Hepatocyte (in vitro differentiated cells): ENCODE data around the gene NEK10.

ENCODE experiments used
- EZH2 ChIP-seq: fragments of 200-600 bp; sonication (generic); IDR thresholded peaks from 2 replicates; pipeline ENCODE4 v1.6.1; 2016; ENCODE audit warnings: antibody characterized with exemption, mild to moderate bottlenecking, borderline replicate concordance
- EZH2phosphoT487 ChIP-seq: fragments of 200-600 bp; sonication (generic); IDR thresholded peaks from one replicate; pipeline ENCODE4 v1.6.1; 2018; ENCODE audit warnings: antibody characterized with exemption, mild to moderate bottlenecking, low read depth, moderate library complexity; ENCODE audit not compliant: unreplicated experiment, severe bottlenecking
- TF ChIP-seq, protein P1 (sequence below): fragments of 200-600 bp; sonication (generic); IDR thresholded peaks from 2 replicates; pipeline ENCODE4 v1.5.1; 2016; ENCODE audit warnings: antibody characterized with exemption, mild to moderate bottlenecking; ENCODE audit not compliant: poor library complexity

DNA sequence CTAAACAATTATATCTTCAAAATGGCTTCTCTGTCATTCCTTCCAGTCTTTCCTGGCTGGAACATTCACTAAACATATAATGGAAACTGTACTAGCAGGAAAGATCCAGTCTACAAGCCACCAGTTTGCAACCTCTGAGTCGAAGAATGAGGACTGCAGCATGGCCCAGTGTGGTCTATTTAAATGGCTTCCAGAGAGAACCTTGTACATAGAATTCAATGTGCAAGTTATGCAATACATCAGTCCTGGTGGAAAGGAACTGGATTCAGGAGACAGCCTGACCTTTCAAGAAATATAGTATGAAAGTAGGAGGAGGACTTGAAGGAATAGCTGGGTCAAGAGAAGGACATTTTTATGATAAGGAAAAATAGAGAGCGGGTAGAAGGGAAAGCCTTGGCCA lies 49.9 kb downstream of the NEK10 start:
- TF ChIP-seq, protein P1, sequence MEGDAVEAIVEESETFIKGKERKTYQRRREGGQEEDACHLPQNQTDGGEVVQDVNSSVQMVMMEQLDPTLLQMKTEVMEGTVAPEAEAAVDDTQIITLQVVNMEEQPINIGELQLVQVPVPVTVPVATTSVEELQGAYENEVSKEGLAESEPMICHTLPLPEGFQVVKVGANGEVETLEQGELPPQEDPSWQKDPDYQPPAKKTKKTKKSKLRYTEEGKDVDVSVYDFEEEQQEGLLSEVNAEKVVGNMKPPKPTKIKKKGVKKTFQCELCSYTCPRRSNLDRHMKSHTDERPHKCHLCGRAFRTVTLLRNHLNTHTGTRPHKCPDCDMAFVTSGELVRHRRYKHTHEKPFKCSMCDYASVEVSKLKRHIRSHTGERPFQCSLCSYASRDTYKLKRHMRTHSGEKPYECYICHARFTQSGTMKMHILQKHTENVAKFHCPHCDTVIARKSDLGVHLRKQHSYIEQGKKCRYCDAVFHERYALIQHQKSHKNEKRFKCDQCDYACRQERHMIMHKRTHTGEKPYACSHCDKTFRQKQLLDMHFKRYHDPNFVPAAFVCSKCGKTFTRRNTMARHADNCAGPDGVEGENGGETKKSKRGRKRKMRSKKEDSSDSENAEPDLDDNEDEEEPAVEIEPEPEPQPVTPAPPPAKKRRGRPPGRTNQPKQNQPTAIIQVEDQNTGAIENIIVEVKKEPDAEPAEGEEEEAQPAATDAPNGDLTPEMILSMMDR = no peak
- no peak for TF ChIP-seq EZH2
- no peak for TF ChIP-seq EZH2phosphoT487
